Stimulated activated CD8-positive, alpha-beta memory T cell treated with anti-CD3 and anti-CD28 coated beads, Interleukin-4, amount 100 ng/mL, for 4 hours (primary cell): Measurements from ENCODE around the gene IL18.
"Not testable (repeated sequence)": the region's sequence is repeated elsewhere in the genome, so short reads cannot be mapped to it uniquely, and the experiment has no call there.

Source experiments
- DNase-seq, 2 donors: peaks; one replicate each; pipeline ENCODE4 v3.0.0-alpha.2; 2020; ENCODE audit warnings: low read depth in 2 of 2, low spot score in 1 of 2

IL18 gene

DNA sequence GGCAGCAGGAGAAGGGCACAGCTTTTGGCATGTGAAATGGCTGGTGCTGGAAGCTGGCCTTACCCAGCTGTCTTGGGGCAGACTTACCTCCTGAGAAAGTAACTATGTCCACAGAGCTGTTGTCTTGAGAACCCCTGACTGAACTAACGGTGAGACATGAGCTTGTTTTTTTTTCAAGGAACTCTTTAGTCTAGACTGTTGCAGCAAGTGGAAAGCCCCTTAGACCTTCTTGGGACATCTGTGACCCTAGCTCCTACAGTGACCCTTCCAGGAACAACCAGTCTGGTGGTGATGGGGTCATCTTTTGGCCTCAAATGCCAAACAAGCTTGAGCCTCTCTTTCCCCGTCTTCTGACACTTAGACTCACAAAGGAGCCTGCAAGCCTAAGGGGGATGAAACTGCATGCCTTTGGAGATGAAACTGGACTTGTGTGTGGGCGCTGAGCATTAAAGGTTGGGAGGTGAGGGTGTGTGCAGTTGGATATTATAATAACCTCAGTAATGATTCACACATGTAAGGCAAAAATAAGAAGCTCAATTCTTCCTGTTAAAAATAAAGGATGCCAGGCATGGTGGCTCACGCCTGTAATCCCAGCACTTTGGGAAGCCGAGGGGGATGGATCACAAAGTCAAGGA lies 41.8 kb downstream of the IL18 start:
- no peak for DNase-seq

DNA sequence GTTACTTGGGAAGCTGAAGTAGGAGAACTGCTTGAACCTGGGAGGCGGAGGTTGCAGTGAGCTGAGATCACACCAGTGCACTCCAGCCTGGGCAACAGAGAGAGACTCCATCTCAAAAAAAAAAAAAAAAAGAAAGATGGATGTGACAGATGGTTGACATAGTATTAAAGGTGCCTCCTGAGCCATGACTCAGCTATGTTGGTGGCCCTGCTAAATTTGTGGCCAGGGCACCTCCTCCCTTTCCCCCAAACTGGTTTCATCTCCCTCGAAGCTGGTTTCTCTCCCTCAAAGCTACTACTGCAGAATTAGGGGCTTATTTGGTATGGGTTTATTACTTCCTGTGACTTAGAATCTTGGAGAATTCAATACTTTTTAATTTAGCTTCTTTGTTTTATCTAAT lies 45.7 kb downstream of the IL18 start:
- DNase-seq = no peak

DNA sequence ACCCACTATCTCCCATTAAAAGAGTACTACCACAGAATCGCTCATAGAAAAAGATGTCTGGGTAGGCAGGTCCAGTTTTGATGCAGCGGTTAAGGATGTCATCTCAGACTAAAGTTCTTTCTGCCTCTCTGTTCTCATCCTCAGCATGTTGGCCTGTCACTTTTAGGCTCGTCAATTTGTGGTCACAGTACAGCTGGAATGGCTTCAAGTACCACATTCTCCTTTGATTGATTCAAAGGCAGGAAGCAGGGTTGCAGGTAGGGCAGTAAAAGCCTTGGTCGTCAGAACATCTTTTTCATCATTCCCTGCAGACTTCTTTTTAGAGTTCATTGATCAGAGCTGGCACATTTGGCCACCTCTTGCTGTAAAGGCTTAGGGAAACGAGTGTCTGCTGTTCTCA lies 48.5 kb downstream of the IL18 start:
- DNase-seq = no peak

DNA sequence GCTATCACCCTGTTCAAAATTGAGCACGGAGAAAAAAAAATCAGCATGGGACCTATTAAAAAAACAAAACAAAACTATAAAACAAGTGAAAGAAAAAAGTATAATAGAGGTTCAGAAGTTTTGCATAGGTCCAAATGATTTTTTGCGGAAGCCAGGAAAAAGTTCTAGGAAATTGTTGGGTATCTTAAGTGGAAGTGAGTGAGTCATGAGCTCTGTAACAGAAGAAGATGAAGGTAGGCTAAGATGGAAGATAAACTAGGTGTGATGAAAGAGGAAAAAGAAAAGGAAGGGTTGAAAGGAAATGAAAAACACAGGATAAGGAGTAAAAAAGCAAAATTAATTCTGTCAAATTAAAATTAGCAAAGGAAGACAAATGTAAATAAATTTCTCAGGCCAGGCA lies 49.4 kb downstream of the IL18 start:
- DNase-seq = no peak

- DNase-seq = no peak
These were observed 50.1 kb downstream of the IL18 start for GRCh38 chr11:112113539-112114457.

DNA sequence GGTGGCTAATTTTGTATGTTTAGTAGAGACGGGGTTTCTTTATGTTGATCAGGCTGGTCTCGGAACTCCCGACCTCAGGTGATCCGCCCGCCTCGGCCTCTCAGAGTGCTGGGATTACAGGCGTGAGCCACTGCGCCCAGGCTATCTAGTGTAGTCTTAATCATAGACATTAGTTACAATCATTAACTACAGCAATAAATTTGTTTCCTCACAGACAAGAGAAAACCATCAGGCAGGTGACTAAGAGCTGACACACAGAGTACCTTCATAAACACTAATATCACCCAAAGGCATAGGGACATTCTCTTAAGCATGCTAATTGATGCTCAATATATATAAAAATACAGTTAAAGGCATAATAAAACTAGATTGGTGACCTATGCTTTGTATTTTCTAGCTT lies 57.8 kb downstream of the IL18 start:
- no peak for DNase-seq

DNA sequence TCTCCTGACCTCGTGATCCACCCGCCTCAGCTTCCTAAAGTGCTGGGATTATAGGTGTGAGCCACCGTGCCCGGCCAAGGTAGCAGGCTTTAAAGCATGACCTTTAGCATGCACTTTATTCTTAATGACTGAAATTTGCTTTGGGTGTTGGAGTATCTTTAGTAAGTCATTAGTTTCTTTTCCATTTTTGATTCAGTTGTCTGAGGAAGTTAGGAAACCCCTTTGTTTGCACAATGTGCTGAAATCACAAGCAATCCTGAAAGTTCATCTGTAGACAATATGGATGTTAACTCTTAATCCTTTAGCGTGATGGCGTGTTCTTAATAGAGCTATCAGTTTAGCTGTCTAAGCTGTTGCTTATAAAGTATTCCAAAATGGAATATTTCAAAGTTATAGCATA lies 60.4 kb downstream of the IL18 start:
- DNase-seq = no peak

DNA sequence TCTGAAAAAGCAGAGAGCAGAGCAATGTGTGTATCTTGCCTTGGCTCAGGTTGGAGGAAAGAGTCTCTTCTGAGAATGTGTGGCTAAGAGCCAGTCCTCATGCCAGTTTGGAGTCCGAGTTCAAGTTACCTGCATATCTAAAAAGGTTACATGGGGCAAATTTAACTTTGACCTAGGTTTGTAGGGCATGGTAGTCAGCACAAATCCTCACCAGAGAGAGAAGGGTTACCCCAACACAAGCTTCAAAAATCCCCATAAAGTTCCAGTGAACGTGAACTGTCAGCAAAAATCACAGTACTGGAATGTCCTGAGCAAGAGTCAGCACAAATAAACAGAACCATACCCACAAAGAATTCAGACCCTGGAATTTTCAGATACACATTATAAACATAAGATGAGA lies 63.4 kb downstream of the IL18 start:
- no peak for DNase-seq

DNA sequence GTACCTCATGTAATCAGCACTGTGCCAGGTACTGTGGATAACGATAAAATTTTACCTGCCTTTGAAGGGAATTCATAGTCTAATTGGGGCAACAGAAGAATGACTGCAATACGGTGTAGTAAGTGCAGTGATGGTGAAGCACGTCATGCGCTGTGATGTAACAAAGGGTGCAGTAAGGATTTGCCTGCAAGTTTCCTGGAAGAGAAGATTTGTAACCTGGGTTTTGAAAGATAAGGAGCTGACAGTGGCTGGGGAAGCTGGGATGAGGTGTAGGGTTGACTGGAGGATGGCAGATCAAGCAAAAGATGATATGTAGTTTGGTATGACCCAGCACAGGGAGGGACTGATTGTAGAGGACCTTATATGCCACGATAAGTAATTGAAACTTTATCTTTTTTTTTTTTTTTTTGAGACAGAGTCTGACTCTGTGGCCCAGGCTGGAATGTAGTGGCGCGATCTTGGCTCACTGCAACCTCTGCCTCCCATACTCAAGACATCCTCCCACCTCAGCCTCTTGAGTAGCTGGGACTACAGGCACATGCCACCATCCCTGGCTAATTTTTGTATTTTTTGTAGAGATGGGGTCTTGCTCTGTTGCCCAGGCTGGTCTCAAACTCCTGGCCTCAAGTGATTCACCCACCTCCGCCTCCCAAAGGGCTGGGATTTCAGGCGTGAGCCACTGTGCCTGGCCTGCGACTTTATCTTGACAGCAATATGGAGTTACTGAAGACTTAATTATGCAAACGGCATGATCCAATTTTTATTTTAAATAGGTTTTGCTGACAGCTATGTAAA lies 66.0 kb downstream of the IL18 start:
- DNase-seq = no peak

DNA sequence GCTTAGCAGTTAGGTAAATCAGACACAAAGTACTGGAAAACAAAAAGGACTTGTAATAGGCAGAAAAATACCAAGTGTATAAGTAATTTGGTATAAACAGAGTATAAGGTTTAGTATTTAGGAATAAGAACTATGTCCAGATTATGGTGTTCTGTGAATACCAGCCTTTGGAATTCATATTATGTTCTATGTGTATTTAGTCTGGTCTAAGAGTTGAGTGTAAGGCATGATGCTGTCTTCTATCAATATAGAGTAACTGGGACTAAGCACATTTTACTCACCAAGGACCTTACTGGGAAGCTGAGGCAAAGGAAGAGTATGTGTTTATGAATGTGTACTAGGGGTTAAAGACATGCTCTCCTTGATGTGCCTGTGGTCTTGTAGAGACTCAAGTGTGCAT lies 67.7 kb downstream of the IL18 start:
- DNase-seq = no peak

DNA sequence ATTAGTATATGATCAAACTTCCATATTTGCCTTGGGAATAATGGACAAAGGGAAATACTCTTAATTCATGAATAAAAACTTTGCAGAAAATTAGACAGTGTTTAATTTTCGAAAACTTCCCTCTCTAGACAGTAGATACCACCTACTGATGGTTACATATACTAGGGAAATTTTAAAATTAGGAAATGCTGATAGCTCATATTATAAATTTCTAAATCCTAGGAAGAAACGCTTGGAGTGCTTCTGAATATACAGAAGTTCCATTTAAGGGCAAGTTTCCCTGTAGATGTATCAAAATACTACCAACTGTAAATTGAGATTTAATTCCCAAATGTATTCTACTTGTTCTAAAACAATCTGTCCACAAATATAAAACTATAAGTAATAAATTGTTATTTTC lies 68.6 kb downstream of the IL18 start:
- DNase-seq = not testable (repeated sequence)
